Vagina (tissue), 2 donors: Measurements from ENCODE around the gene BTG1.

Source experiments
- CTCF ChIP-seq, 3 experiments: fragments of 450-650 bp in 2 of 3; fragments of 200-600 bp in 1 of 3; sonication (generic) in 1 of 3; IDR thresholded peaks; one replicate each; pipeline ENCODE4 v1.5.1; 2017 to 2019; ENCODE audit warnings: antibody characterized with exemption in 3 of 3, mild to moderate bottlenecking in 2 of 3, moderate library complexity in 2 of 3
- POLR2A ChIP-seq, 2 donors: fragments of 450-650 bp; IDR thresholded peaks; one replicate each; pipeline ENCODE4 v1.6.1; 2017; ENCODE audit warnings: antibody characterized with exemption in 2 of 2, mild to moderate bottlenecking in 2 of 2, moderate library complexity in 2 of 2

DNA sequence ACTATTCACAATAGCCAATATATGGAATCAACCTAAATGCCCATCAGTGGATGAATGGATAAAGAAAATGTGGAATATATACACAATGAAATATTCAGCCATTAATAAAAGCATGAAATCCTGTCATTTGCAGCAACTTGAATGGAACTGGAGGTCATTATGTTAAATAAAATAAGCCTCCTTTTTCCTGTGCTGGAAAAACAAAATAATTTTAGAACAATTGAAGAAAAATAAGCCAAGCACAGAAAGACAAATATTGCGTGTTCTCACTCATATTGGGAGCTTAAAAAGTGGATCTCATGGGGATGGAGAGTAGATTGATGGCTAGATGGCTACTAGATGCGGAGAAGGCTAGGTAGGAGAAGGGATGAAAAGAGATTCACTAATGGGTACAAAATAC, 6.3 kb upstream of the BTG1 start:
- no peak for TF ChIP-seq CTCF (IDR thresholded peaks at IDR 0.05)
- TF ChIP-seq POLR2A (IDR thresholded peaks at IDR 0.05) = no peak
